Ovary (tissue), 3 donors: ENCODE data around the gene E2F6.

ENCODE experiments used
- CTCF ChIP-seq, 3 donors: fragments of 450-650 bp in 2 of 3; fragments of 200-600 bp in 1 of 3; IDR thresholded peaks; one replicate each; pipeline versions ENCODE4 v1.5.1 to v1.8.0; 2016 to 2022; ENCODE audit warnings: antibody characterized with exemption in 3 of 3, mild to moderate bottlenecking in 1 of 3
- EP300 ChIP-seq: sonication (generic); formaldehyde crosslinking; IDR thresholded peaks from one replicate; pipeline ENCODE4 v1.6.1; 2017; ENCODE audit warnings: antibody characterized with exemption
- POLR2A ChIP-seq: fragments of 450-650 bp; IDR thresholded peaks from one replicate; pipeline ENCODE4 v1.6.1; 2017; ENCODE audit warnings: antibody characterized with exemption, mild to moderate bottlenecking, moderate library complexity
- donor health status: DM: no; HTN: no; CAD: no.

GRCh38 chr2:11459816-11460215 is 6.1 kb downstream of the E2F6 start:
- TF ChIP-seq CTCF (IDR thresholded peaks at IDR 0.05) (no peak), POLR2A (no peak), EP300 (no peak)
